Measurements from ENCODE around the gene CDH26.

Gene CDH26

GRCh38 chr20:60054716-60055634 is 96.8 kb downstream of the CDH26 start:
- no peak overlapping the region for H3K9ac ChIP-seq (ENCODE audit: low read length in 2 of 2)
- peaks cover 8% of the 10 kb centered on the region for H3K4me1 ChIP-seq (ENCODE audit: control insufficient read depth, insufficient read depth, low read length)
- H3K27ac ChIP-seq (ENCODE audit: low read length), result no peak overlapping the region
- H3K9me3 ChIP-seq (ENCODE audit: control insufficient read depth in 2 of 2, low read length in 2 of 2), result no peaks in the 10 kb centered on the region
- H3K36me3 ChIP-seq (ENCODE audit: control insufficient read depth in 2 of 2, insufficient read depth in 2 of 2, low read length in 2 of 2), result no peaks in the 10 kb centered on the region
- peaks cover 9 to 29% of the 10 kb centered on the region in 2 donors for H3K27me3 ChIP-seq (ENCODE audit: control insufficient read depth in 1 of 2, insufficient read depth in 2 of 2, low read length in 2 of 2)
- no peak overlapping the region for H3K4me3 ChIP-seq (ENCODE audit: low read length in 2 of 2)

- no peaks in the 10 kb centered on the region for H3K36me3 ChIP-seq (ENCODE audit: control insufficient read depth in 2 of 2, insufficient read depth in 2 of 2, low read length in 2 of 2)
- H3K27ac ChIP-seq (ENCODE audit: low read length), result no peak overlapping the region
- H3K9ac ChIP-seq (ENCODE audit: low read length in 2 of 2), result no peak overlapping the region
- no peaks in the 10 kb centered on the region for H3K9me3 ChIP-seq (ENCODE audit: control insufficient read depth in 2 of 2, low read length in 2 of 2)
- H3K4me1 ChIP-seq (ENCODE audit: control insufficient read depth, insufficient read depth, low read length), result peaks cover 13% of the 10 kb centered on the region
- no peak overlapping the region for H3K4me3 ChIP-seq (ENCODE audit: low read length in 2 of 2)
- peaks cover 9 to 25% of the 10 kb centered on the region in 2 donors for H3K27me3 ChIP-seq (ENCODE audit: control insufficient read depth in 1 of 2, insufficient read depth in 2 of 2, low read length in 2 of 2)
Observed at GRCh38 chr20:60055740-60056139, 97.5 kb downstream of the CDH26 start.

- Histone ChIP-seq H3K4me3 (ENCODE audit: low read length in 2 of 2) (no peak overlapping the region), H3K4me1 (ENCODE audit: control insufficient read depth, insufficient read depth, low read length) (peaks cover 13% of the 10 kb centered on the region), H3K9me3 (ENCODE audit: control insufficient read depth in 2 of 2, low read length in 2 of 2) (no peaks in the 10 kb centered on the region), H3K36me3 (ENCODE audit: control insufficient read depth in 2 of 2, insufficient read depth in 2 of 2, low read length in 2 of 2) (no peaks in the 10 kb centered on the region), H3K27ac (ENCODE audit: low read length) (no peak overlapping the region), H3K27me3 (ENCODE audit: control insufficient read depth in 1 of 2, insufficient read depth in 2 of 2, low read length in 2 of 2) (peaks cover 9 to 25% of the 10 kb centered on the region in 2 donors), H3K9ac (ENCODE audit: low read length in 2 of 2) (no peak overlapping the region)
Observed at GRCh38 chr20:60056407-60057122, 98.3 kb downstream of the CDH26 start.

DNA sequence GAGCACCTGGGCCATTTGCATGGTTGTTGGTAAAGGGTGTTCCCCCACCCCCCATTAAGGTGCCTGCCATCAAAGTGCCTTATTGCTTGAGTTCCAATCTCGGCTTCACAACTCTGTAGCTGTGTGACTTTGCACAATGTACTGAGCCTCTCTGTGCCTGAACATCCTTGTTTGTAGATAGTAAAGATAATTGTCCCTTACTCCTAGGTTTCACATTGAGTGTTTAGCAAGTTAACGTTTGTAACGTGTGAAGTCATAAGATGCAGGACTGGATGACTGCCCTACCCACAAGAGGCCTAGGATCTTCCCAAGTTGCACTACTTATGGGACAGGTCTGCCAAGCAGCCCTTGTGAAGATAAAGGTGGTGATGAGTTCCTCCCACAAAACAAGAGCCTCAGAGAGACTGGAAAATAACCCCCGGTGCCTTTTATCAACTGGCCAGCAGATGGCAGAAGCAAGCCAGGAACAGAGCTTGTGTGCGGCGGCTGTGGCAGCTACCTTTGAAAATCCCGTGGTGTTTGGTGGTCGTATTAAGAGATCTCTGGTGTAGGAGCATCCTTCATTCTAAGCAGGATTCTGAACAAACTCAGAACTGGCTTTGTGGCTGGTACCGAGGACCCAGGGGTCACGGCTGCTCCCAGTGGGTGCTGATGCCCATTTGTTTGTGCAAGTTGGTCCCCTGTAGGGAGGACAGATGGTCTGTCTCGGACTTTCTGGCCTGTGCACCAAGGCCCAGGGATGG is 99.1 kb downstream of the CDH26 start:
- no peak overlapping the region for H3K9ac ChIP-seq (ENCODE audit: low read length in 2 of 2)
- peaks cover 13% of the 10 kb centered on the region for H3K4me1 ChIP-seq (ENCODE audit: control insufficient read depth, insufficient read depth, low read length)
- no peak overlapping the region for H3K4me3 ChIP-seq (ENCODE audit: low read length in 2 of 2)
- H3K36me3 ChIP-seq (ENCODE audit: control insufficient read depth in 2 of 2, insufficient read depth in 2 of 2, low read length in 2 of 2), result no peaks in the 10 kb centered on the region
- H3K27ac ChIP-seq (ENCODE audit: low read length), result no peak overlapping the region
- H3K9me3 ChIP-seq (ENCODE audit: control insufficient read depth in 2 of 2, low read length in 2 of 2), result no peaks in the 10 kb centered on the region
- peaks cover 9 to 19% of the 10 kb centered on the region in 2 donors for H3K27me3 ChIP-seq (ENCODE audit: control insufficient read depth in 1 of 2, insufficient read depth in 2 of 2, low read length in 2 of 2)

DNA sequence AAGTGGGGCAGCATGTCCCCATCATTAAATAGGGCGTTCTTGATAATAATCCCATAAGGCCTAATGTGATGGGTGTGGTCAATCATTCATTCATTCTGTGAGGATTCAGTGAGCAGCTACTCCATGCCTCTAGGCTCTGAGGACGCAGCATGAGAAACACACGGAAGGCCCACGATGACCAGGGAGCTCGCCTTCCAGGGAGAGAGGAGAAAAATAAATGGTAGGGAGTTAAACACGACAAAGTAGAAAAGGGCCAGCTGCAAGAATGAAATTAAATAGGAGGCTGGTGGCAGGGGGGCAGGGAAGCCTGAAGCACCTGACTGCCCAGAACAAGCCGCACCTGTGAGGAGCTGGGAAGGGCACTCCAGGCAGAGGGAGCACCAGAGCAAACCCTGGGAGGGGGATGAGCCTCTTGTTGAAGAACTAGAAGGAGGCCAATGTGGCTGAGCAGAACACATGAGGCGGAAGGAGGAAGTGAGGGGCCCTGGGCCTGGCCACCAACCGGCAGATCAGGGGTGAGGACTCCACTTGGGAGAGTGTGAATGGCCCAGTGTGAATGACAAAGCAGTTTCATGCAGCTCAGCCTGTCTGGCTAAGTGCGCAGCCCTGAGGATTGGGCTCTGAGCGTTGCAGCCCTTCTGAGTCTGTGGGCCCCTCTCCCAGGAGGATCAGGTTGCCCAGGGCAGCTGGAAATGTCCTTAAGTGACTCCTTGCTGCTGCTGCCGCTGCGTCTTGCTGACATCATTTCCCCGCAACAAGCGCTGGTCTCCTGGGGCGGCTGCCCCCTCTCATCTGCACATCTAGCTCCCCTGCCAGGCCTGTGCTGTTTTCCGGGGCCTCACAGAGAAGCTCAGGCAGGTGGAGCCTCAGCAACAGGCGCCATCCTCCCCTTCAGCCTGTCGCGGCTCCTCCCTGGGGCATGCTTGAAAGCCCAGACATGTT is 99.9 kb downstream of the CDH26 start:
- Histone ChIP-seq H3K4me3 (ENCODE audit: low read length in 2 of 2) (no peak overlapping the region), H3K9me3 (ENCODE audit: control insufficient read depth in 2 of 2, low read length in 2 of 2) (no peaks in the 10 kb centered on the region), H3K27ac (ENCODE audit: low read length) (no peak overlapping the region), H3K9ac (ENCODE audit: low read length in 2 of 2) (no peak overlapping the region), H3K36me3 (ENCODE audit: control insufficient read depth in 2 of 2, insufficient read depth in 2 of 2, low read length in 2 of 2) (no peaks in the 10 kb centered on the region), H3K4me1 (ENCODE audit: control insufficient read depth, insufficient read depth, low read length) (peaks cover 17% of the 10 kb centered on the region), H3K27me3 (ENCODE audit: control insufficient read depth in 1 of 2, insufficient read depth in 2 of 2, low read length in 2 of 2) (peaks cover 8 to 14% of the 10 kb centered on the region in 2 donors)

- Histone ChIP-seq H3K9me3 (ENCODE audit: control insufficient read depth in 2 of 2, low read length in 2 of 2) (no peaks in the 10 kb centered on the region), H3K9ac (ENCODE audit: low read length in 2 of 2) (no peak overlapping the region), H3K27ac (ENCODE audit: low read length) (no peak overlapping the region), H3K27me3 (ENCODE audit: control insufficient read depth in 1 of 2, insufficient read depth in 2 of 2, low read length in 2 of 2) (peaks cover 4 to 7% of the 10 kb centered on the region in 2 donors), H3K4me3 (ENCODE audit: low read length in 2 of 2) (no peak overlapping the region), H3K36me3 (ENCODE audit: control insufficient read depth in 2 of 2, insufficient read depth in 2 of 2, low read length in 2 of 2) (no peaks in the 10 kb centered on the region), H3K4me1 (ENCODE audit: control insufficient read depth, insufficient read depth, low read length) (peaks cover 20% of the 10 kb centered on the region)
Observed at GRCh38 chr20:60058879-60059278, 100.7 kb downstream of the CDH26 start.

DNA sequence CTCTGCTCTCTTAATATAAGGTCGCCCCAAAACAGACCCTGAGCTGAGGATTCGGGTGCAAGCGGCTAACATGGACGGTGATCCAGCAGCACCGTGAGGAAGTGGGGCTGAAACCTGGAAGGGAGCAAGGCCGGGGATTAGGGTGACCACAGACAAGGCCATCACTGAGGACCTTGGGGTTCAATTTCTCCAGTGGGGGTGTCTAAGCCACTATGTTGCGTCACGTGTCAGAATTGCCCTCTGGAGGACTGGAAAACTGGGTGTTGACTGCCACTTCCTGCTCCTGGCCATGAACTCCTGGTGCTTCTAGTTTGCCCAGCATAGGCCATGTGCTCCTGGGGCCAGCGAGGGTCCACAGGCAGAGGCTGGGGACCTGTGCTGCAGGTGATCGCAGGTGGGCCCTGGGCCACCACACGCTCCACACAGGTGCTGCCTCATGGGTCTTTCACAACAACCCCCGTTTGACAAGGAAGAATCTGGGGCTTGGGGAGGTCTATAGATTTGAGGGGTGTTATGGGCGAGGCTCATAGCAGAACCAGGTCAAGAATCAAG is 101.9 kb downstream of the CDH26 start:
- H3K4me3 ChIP-seq (ENCODE audit: low read length in 2 of 2), result no peak overlapping the region
- H3K9ac ChIP-seq (ENCODE audit: low read length in 2 of 2), result no peak overlapping the region
- peaks cover 20% of the 10 kb centered on the region for H3K4me1 ChIP-seq (ENCODE audit: control insufficient read depth, insufficient read depth, low read length)
- no peak overlapping the region for H3K27ac ChIP-seq (ENCODE audit: low read length)
- peaks cover 0 to 7% of the 10 kb centered on the region in 2 donors for H3K27me3 ChIP-seq (ENCODE audit: control insufficient read depth in 1 of 2, insufficient read depth in 2 of 2, low read length in 2 of 2)
- no peaks in the 10 kb centered on the region for H3K36me3 ChIP-seq (ENCODE audit: control insufficient read depth in 2 of 2, insufficient read depth in 2 of 2, low read length in 2 of 2)
- H3K9me3 ChIP-seq (ENCODE audit: control insufficient read depth in 2 of 2, low read length in 2 of 2), result no peaks in the 10 kb centered on the region

DNA sequence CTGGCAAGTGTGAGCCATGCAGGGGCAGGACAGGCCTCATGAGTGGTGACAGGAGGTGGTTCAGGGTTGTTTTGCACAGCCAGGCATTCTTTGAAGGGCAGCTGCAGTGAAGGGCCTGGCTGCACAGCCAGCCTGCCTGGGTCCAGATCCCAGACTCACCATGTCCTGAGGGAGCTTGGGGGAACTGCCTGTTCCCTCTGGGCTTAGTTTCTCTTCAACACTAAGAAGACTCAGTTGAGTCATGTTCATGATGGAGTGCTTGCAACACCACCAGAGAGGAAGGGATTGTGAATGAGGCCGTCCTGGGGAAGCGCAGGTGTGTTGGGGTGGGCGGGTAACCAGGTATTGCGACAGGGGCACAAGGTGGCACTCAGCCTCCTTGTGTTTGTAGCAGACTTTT is 102.4 kb downstream of the CDH26 start:
- Histone ChIP-seq H3K4me3 (ENCODE audit: low read length in 2 of 2) (no peak overlapping the region), H3K27ac (ENCODE audit: low read length) (no peak overlapping the region), H3K4me1 (ENCODE audit: control insufficient read depth, insufficient read depth, low read length) (peaks cover 20% of the 10 kb centered on the region), H3K9ac (ENCODE audit: low read length in 2 of 2) (no peak overlapping the region), H3K36me3 (ENCODE audit: control insufficient read depth in 2 of 2, insufficient read depth in 2 of 2, low read length in 2 of 2) (no peaks in the 10 kb centered on the region), H3K27me3 (ENCODE audit: control insufficient read depth in 1 of 2, insufficient read depth in 2 of 2, low read length in 2 of 2) (peaks cover 0 to 7% of the 10 kb centered on the region in 2 donors), H3K9me3 (ENCODE audit: control insufficient read depth in 2 of 2, low read length in 2 of 2) (no peaks in the 10 kb centered on the region)

DNA sequence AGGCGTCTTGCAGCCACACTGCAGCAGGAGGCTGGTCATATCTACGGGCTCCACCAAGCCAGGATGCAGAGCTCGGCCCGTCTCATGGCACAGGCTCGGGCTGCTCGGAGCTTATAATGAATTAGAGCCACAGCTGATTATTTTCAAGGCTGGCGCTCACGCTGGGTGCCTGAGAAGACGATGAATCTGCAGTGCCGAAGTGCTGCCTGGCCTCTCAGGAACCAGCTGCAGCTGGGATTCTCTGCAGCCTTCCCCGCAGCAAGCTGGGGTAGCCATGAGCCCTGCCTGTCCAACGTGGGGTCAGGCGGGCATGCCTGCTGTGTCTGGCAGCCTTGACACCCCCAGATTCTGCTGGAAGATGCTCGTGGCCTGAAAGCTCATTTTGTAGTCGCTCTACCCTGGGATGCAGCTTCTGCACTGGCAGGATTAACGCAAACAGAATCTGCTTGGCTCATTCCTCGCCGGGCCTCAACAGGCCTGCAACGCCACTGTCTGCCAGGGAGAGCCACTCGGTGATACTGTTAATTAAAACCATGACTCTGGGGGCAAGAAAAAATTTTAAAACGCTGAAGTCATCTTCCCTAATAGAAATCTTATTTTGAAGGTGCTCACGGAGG is 104.3 kb downstream of the CDH26 start:
- no peak overlapping the region for H3K27ac ChIP-seq (ENCODE audit: low read length)
- peaks cover 0 to 5% of the 10 kb centered on the region in 2 donors for H3K27me3 ChIP-seq (ENCODE audit: control insufficient read depth in 1 of 2, insufficient read depth in 2 of 2, low read length in 2 of 2)
- peak overlapping the region in 1 of 2 donors; percentile 35 for H3K4me3 ChIP-seq (ENCODE audit: low read length in 2 of 2)
- no peaks in the 10 kb centered on the region for H3K36me3 ChIP-seq (ENCODE audit: control insufficient read depth in 2 of 2, insufficient read depth in 2 of 2, low read length in 2 of 2)
- no peak overlapping the region for H3K9ac ChIP-seq (ENCODE audit: low read length in 2 of 2)
- no peaks in the 10 kb centered on the region for H3K9me3 ChIP-seq (ENCODE audit: control insufficient read depth in 2 of 2, low read length in 2 of 2)
- H3K4me1 ChIP-seq (ENCODE audit: control insufficient read depth, insufficient read depth, low read length), result peaks cover 19% of the 10 kb centered on the region

All from stomach smooth muscle (tissue), 2 donors.